AML-193 (cell line): ENCODE results near the gene MVB12B.
A peak's percentile ranks its signal among the peaks of the same experiment; 100 is the strongest.

Experiments used
- DNase-seq, 2 experiments: peaks; one replicate each; lab custom pipeline; 2025; lab: John Stamatoyannopoulos, UW

MVB12B gene

GRCh38 chr9:126407114-126407870 lies 80.7 kb downstream of the MVB12B start:
- no peak for DNase-seq

- DNase-seq: no peak
Observed at GRCh38 chr9:126408004-126408403, 81.4 kb downstream of the MVB12B start.

DNA sequence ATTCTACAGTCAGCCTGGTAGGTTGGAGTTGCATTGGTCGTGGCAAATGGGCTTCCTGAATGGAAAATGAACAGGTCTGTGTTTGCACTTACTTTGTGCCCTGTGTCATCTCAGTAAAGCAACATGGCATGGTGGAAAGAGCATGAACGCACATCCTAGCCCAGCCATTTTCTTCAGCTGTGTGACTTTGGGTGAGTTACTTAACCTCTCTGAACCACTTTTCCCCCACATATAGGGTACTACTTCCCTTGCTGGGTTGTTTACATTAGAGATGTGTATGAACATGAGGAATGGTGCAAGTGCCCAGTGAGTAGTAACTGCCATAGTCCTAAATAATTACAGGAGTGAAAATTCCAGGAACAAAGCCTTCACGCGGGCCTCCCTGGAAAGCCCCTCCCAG lies 83.6 kb downstream of the MVB12B start:
- no peak for DNase-seq

- peak in 1 of 2 experiments; percentile 20 for DNase-seq
Observed at GRCh38 chr9:126411225-126411947, 84.8 kb downstream of the MVB12B start.

DNA sequence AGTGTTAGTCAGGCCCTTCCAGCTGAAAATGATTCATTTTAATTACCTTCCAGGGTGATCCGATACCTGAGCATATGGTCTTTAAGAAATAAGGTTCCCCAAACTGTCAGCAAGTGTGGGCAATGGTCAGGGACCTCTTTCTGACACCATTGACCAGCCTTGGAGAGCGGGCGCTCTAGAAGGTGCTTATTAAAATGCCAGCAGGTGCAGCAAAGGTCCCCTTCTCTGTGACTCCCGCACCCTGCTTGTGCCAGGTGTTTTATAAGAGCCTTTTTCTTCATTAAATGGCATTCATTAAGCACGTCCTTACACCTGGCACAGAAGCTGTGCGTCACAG lies 85.3 kb downstream of the MVB12B start:
- DNase-seq: no peak

DNA sequence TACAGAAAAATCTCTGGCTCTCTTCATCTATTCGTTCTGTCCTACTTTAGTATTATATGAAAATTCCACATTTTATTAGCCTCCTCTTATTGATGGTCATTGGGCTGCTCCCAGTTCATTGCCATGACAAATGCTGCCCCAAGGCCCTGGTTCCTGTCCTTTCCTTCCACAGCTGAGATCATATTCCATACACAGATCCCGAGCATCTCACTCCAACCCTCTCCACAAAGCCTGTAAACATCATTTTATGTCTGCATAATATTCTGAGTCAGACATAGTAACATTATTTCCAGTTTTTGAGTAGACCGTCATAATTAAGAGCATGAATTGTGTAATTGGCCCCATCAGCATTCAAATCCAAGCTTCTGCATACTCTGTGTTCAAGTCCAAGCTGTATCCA lies 86.3 kb downstream of the MVB12B start:
- no peak for DNase-seq

GRCh38 chr9:126413391-126414068 lies 86.9 kb downstream of the MVB12B start:
- peak; percentile 27 to 44 for DNase-seq

GRCh38 chr9:126415741-126416370 lies 89.2 kb downstream of the MVB12B start:
- DNase-seq: no peak

- DNase-seq: no peak
Observed at GRCh38 chr9:126417043-126417442, 90.4 kb downstream of the MVB12B start.

- no peak for DNase-seq
Observed at GRCh38 chr9:126417684-126418083, 91.1 kb downstream of the MVB12B start.

DNA sequence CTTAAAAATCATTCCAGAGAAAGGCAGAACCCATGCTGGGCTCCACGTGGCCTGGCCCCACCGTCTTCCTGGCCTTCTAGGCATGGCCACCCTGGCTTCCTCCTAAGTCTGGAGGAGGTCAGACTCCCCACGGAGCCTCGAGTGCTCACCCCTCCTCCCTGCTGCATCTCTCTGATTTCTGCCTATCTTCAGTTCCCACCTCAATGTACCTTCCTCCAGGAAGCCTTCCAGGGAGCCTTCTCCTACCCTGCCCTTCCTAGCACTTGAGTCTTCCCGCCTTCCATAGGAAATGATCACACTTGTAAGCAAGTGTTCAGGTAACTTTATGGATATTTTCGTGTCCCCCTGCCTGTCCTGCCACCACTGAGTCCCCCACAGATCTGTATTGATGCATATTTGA lies 92.0 kb downstream of the MVB12B start:
- no peak for DNase-seq

DNA sequence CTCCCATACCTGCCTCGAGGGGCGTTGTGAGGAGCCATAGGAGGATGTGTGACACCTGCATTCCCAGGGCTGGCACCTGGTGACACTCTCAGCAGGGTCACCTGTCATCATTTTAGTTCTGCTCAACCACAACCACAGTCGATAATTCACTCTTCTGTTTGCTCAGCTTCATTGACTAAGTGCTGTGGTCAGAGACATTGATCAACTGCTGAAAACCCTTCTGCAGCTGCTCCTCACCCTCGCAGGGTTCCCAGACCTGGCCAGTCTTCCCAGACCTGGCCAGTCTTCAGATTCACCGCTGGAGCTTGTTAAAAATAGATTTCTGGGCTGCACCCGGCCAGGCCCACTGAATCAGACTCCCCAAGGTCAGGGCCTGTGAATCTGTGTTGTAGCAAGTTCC lies 92.8 kb downstream of the MVB12B start:
- no peak for DNase-seq

- no peak for DNase-seq
Observed at GRCh38 chr9:126420135-126420534, 93.5 kb downstream of the MVB12B start.

DNA sequence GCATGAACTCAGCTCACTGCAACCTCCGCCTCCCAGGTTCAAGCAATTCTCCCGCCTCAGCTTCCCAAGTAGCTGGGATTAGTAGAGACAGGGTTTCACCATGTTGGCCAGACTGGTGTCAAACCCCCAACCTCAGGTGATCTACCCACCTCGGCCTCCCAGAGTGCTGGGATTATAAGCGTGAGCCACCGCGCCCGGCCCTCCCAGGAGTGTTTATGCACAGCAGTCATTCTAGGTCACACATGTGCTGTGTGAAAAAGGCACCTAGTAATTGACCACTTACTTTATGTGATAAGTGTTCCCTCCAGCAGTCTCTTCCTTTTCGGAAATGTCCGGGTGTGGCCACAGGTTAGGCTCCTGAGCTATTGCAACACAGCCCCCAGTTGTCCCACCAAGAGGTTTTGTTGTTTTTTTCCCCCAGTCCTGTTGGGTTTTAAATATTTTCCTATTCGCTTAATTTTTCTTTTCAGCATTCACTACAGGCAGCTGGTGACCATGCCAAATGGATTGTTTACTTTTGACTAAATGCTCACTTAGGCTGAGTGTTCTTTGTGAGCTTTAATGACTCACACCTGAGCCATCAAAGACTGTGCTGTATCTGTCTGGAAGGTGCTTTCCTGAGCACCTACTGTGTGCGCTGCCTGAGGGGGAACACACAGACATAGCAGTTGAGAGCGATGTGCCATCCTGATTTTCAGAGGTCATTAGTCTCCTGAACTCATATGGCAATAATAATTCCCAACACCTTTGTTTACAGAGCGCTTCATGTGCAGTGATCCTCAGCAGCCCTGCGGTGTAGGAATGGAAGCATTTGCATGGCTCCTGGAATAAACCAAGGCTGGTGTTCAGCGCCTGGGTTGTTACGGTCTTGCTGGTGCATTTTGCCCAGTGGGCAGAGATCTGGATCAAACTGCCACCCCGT lies 94.3 kb downstream of the MVB12B start:
- no peak for DNase-seq

DNA sequence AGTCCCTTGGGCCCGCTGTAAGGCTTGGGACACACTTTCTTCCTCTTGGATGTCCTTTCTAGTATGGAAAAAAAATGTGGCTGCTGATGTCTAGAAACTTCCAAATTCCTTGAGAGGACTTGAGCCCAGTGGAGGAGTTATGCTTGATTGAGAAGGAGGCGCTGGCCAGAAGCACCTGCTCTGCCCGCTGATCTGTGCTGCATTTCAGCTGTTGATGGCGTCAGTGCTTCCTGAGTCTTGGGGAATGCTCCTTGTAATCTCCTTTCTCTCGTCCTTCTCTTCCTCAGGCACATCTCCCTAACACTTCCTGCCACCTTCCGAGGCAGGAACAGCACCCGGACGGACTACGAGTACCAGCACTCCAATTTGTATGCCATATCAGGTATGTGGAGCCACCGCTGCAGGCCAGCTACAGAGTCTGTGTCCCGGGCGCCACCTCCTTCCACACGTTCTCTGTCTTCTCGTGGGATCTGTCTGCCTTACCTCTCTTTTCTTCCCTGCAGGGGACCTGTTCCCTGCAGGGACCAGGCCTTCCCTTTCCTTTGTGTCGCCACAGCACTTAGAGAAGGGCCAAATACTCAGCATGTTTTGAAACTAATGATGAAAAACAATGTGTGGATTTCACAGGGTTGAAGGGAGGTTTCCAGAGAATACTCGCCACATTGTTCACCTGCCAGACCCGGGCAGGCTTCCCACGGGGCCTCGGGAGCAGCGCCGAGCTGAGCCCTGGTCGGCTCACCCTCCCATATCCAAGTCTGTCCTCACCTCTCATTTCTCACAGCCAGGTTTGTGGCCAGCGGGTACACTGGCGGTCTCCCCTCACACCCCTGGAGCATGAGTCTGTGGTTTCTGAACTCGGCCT lies 95.2 kb downstream of the MVB12B start:
- no peak for DNase-seq

DNA sequence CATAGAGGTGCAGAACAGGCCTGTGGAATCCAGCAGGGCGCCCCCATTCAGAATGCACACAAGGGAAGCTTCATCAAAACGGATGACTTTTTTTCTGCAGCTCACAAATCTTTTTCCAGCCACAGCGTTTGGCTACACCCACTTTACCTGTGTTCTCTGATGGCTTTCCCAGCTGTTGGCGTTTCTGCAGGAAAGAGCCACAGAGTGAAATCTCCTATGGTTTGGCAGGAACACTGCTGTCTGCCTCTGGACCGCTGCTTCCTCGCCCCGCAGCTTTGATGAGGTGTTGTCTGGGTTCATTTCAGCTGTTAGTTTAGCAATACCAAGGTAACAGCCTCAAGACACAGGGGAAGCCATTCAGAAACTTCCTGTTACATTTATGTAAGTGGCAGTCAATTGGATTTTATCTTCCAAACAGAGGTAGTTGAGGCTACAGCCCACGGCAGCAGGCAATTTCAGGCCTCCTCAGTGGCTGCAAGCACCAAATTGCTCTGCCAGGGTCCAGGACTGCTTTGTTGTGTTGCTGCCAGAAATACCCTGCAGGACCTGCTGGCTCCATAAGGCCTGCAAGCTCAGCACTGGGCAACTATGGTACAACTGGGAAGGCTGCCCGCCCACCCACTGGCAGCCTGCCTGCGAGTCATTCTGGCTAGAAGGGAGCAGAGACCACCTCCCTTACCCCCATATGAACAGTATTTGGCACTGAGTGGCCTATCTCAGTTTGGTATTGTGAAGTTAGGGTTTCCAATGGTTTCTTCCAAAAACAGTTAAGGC lies 96.7 kb downstream of the MVB12B start:
- DNase-seq: peak; percentile 64 to 72

DNA sequence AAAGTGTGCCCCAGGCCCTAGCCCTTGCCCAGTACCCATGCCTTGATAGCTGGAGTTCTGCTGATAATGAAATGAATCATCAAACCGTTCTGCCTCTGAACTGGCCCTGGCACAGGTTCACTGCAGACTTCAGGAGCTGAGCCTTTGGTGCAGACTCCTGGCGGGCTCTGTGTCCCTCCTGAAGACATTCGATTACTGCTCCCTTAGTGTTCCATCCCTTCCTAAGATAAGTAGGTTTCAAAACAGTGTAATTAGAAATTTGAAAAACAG lies 97.2 kb downstream of the MVB12B start:
- DNase-seq: no peak

DNA sequence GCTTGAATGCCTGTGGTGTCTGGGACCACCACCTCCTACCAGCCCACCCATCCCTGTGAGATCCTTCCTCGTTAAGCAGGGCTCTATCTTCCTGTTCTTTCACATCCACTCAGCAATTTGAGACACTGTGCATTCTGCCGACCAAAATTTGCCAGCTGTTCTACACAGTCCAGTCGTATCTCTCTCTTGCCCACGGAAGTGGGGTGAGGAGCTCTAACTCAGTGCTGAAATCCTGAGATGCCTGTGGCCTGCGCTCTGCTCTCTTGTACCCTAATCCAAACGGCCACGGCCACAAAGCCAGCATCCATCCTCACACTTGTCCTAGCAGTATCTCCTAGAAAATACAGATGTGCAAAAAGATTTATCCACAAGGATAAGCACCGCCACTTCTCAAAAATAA lies 97.9 kb downstream of the MVB12B start:
- DNase-seq: no peak

DNA sequence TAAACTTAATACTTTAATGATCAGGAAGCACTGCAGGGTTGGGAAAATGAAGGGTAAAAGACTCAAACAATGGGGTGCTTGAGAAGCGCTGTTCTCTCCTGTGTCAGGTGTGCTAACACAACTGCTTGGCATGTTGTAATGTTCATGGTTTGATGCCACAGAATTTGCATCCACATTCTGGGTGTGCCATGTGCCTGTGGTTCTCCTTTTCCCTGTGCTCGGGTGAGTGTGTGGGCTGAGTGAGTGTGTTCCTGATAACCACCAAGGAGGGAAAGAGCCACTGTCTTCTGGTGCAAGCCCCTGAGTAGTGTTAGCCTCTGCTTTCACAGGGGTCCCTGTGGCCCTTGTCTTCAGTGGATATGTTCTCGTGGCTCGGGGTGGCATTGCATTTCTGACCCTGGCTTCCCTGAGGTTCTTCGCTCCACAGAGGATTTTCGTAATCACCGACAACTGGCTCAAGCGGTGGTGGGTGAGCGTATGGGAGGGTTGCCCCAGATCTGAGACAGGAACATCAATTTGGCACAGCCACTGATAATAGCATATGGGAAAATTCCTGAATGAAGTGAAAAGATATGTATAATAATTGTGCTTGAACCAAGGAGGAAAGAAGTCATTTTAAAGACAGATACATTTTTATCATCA lies 102.0 kb downstream of the MVB12B start:
- DNase-seq: peak; percentile 16 to 21

DNA sequence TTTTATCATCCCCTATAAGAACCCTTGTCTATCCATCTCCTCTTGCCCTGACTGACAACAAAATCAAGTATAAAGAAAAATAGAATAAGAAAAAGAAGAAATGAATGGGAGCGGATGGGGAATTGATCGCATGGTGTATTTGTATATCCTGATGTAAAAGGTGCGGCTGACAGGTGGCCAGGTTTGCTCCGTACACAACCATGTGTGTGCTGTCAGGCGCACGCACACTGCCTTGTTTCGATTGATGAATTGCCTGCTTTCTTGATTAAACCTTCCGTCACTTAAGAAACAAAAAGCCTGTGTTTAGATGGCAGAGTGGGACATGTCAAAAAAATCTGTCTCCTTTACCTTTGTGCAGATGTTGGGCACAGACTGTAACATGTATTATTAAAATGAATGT lies 102.6 kb downstream of the MVB12B start:
- no peak for DNase-seq
